GM10248 (cell line): ENCODE measurements around the gene KIFC1.

Experiments
- CTCF ChIA-PET: fragments of 300-600 bp; sonication (Branson Sonifier 250); formaldehyde crosslinking; extraction: SDS; loops from one replicate; lab custom pipeline; 2021; ENCODE audit warnings: antibody characterized with exemption; lab: Yijun Ruan, JAX
- POLR2A ChIA-PET: fragments of 350-650 bp; sonication (Branson Sonifier 250); formaldehyde crosslinking; extraction: SDS; loops from one replicate; lab custom pipeline; 2020; ENCODE audit warnings: antibody characterized with exemption; lab: Yijun Ruan, JAX
- DNase-seq: peaks from one replicate; pipeline ENCODE4 v3.0.0; 2012; ENCODE audit errors: extremely low spot score
- TF ChIP-seq, protein P1 (sequence below): IDR thresholded peaks from 2 replicates; pipeline ENCODE4 v1.5.1; 2012; ENCODE audit warnings: mild to moderate bottlenecking, low read depth; ENCODE audit errors: extremely low read depth, missing control alignments, control extremely low read depth

The KIFC1 gene

DNA sequence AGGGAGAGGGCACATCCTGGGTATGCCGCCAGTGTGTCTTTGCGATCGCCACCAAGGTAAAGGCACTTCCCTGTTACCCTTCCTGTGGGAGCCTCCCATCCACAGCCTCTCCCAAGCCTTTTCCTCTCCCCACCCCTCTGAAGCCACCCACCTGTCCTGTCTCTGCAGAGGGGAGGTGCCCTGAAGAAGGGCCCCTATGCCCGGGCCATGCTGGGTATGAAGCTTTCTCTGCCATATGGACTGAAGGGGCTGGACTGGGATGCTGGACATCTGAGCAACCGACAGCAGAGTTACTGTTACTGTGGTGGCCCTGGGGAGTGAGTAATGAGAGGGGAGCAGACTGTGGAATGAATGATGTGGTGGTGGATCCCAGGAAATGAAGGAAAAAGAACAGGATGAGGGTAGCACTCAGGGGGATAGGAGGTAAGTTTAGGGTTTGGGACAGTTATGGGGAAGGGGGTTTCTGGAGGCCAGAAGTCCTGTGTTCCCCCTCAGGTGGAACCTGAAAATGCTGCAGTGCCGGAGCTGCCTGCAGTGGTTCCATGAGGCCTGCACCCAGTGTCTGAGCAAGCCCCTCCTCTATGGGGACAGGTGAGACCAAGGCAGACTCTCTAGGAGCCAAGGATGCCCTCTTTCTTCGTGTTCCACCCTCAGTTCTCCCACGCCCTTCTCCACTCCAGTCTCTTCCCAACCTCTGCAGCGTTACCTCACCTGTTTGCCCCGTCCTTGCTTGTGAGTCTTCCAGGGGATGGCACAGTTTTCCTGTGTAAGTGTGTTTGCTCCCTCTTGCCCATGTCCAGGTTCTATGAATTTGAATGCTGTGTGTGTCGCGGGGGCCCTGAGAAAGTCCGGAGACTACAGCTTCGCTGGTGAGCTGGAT, 21.9 kb downstream of the KIFC1 start:
- DNase-seq, result no peak
- TF ChIP-seq, protein P1, sequence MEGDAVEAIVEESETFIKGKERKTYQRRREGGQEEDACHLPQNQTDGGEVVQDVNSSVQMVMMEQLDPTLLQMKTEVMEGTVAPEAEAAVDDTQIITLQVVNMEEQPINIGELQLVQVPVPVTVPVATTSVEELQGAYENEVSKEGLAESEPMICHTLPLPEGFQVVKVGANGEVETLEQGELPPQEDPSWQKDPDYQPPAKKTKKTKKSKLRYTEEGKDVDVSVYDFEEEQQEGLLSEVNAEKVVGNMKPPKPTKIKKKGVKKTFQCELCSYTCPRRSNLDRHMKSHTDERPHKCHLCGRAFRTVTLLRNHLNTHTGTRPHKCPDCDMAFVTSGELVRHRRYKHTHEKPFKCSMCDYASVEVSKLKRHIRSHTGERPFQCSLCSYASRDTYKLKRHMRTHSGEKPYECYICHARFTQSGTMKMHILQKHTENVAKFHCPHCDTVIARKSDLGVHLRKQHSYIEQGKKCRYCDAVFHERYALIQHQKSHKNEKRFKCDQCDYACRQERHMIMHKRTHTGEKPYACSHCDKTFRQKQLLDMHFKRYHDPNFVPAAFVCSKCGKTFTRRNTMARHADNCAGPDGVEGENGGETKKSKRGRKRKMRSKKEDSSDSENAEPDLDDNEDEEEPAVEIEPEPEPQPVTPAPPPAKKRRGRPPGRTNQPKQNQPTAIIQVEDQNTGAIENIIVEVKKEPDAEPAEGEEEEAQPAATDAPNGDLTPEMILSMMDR, result no peak
- ChIA-PET POLR2A (no interaction called here), CTCF (interaction anchor here (1.3 kb wide), 1 partner anchor 12 kb away, joined by 3 read pairs; no protein-coding TSS in a partner anchor)

DNA sequence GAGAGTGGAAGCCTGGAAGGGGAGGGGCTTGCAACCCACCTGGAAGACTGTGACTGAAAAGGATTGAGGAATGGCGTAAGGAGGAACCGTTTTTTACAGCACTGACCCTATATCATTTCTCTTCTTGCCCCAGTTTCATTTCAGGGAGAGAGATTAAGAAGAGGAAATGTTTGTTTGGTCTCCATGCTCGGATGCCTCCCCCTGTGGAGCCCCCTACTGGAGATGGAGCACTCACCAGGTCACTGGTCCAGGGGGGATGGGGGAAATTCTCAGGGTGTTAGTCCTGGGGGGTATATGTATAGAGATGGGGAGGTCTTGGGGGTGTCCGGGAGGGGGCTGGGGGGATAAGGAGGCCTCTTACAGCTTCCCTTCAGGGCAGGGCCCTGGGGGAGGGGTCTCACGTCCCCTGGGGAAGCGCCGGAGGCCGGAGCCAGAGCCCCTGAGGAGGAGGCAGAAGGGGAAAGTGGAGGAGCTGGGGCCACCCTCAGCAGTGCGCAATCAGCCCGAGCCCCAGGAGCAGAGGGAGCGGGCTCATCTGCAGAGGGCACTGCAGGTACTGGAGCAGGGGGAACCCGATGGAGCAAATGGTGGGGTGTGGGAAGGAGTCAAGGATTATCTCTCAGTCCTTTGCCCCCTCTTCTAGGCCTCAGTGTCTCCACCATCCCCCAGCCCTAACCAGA, 23.1 kb downstream of the KIFC1 start:
- POLR2A ChIA-PET, result no interaction called here
- TF ChIP-seq, protein P1, result peak; percentile 39
- DNase-seq, result no peak
- CTCF ChIA-PET, result interaction anchor here (1.3 to 1.5 kb wide), 2 partner anchors 11 kb away, joined by 3 to 6 read pairs; no protein-coding TSS in a partner anchor

DNA sequence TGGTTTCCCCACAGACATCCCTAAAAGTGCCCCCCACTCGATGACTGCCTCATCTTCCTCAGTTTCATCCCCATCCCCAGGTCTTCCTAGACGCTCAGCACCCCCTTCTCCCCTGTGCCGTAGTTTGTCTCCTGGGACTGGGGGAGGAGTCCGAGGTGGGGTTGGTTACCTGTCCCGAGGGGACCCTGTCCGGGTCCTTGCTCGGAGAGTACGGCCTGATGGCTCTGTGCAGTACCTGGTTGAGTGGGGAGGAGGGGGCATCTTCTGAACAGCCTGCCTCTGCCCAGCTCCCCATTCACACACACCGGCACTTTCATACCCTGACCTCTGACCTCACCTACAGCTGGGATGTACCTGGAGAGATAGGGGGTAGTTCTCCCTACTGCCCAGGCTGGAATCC, 24.2 kb downstream of the KIFC1 start:
- TF ChIP-seq, protein P1, result no peak
- ChIA-PET CTCF (interaction anchor here (1.1 to 2.1 kb wide), 3 partner anchors 10 to 25 kb away, joined by 4 to 7 read pairs (median 6); partner anchors contain the start of gene KIFC1), POLR2A (interaction anchor here (0.6 kb wide), 1 partner anchor 103 kb away, joined by 3 read pairs; no protein-coding TSS in a partner anchor)
- no peak for DNase-seq

DNA sequence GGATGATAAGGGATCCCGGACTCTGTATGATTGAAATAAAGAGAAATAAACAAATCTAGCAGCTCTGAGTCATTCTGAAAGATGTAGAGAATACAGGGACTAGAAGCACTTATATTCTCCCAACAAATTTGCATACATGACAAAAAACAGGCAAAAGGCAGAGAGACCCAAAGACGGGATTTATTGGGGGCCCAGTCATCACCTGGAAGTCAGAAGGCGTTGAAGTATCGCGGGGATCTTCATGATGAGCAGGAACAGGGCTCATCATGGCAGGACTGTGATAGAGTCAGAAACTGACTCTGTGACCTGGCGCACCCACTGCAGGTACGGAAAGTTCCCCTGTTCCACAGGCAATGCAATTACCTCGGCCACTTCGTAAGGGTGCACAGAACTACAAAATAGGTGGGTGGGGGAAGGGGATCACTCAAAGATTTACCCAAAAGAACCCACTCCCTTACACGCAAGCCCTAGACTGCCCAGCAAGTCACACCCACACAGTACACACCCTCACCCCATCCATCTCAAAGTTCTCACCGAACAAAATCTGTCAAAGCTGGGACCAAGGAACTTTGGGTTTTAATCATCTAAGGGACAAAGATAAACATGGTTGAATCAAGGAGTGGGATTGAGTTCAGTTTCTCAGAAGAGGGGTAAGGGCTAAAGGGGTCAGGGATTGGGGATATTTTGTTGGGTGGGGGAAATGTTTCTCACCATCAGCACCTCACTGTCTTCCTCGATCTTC, 24.9 kb downstream of the KIFC1 start:
- ChIA-PET CTCF (interaction anchor here (1.1 to 2.1 kb wide), 4 partner anchors 9 to 26 kb away, joined by 4 to 7 read pairs (median 6); partner anchors contain the start of gene KIFC1), POLR2A (interaction anchor here (0.6 kb wide), 1 partner anchor 104 kb away, joined by 3 read pairs; no protein-coding TSS in a partner anchor)
- DNase-seq, result no peak
- TF ChIP-seq, protein P1, result no peak

DNA sequence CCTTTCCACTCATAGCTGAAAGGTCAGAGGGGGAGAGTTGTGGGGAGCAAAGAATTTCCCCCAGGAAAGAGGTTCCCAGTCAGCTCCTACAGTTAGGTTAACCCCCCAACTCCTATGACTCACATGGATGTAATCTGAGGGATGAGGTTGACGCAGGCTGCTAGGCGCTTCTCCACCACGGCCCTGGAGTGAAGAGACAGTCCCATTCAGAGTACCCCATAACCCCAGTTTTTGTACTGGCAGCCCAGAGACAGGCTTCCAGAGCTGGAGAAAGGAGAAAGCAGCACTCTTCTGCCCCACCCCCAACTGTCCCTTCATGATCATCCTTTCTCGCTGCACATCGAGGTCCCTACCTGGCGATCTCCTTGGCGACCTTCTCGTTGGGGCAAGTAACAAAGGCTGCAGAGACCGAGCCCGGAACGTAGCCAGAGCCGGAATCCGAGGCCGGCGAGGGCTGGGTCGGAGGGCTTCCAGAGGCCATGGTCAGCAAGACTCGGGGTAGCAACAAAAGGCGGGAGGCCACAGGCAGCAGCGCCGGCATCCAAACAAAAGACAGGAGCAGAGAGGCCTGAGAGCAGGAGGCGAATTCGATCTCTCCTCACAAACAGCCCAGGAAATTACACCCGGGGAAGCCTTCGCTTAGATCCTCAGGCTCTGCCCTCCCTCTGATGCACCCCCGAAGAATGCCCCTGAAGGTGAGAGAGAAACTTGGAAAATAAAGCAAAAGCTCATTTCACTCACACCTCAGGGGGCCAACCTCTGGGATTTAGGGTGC, 25.7 kb downstream of the KIFC1 start:
- TF ChIP-seq, protein P1, result no peak

More for the DNA sequence above, 25.7 kb downstream of the KIFC1 start:
- ChIA-PET POLR2A (no interaction called here), CTCF (interaction anchor here (1.5 to 2.1 kb wide), 4 partner anchors 9 to 27 kb away, joined by 3 to 9 read pairs (median 7); partner anchors contain the start of gene KIFC1)
- DNase-seq, result no peak
